ENCODE measurements around the gene LRP1B.
"Not testable (repeated sequence)": the region's sequence is repeated elsewhere in the genome, so short reads cannot be mapped to it uniquely, and the experiment has no call there.

Gene LRP1B

DNA sequence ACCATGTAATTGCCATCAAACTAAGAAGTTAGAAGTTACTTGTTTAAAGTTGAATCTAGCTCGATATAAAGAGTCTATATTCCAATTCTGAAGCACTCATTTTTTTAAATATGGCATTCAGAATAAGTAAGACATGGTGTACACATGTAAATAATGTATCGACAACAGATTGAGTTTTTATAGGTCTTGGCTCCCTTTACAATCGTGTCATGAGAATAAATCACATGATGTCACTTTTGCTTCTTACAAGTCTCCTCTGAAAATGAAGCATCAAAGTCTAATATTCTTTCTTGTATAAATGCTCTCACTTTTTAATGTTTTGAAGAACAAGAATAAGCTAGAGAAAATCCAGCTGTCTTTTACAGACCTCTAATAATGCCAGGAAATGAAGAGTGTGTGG, 33.1 kb downstream of the LRP1B start:
- H3K4me3 ChIP-seq (replicated peaks; ENCODE audit: low read depth, low read length) = no peak overlapping the region
- no peak for DNase-seq (ENCODE audit: extremely low read depth, low read depth)
- TF ChIP-seq, protein P1, sequence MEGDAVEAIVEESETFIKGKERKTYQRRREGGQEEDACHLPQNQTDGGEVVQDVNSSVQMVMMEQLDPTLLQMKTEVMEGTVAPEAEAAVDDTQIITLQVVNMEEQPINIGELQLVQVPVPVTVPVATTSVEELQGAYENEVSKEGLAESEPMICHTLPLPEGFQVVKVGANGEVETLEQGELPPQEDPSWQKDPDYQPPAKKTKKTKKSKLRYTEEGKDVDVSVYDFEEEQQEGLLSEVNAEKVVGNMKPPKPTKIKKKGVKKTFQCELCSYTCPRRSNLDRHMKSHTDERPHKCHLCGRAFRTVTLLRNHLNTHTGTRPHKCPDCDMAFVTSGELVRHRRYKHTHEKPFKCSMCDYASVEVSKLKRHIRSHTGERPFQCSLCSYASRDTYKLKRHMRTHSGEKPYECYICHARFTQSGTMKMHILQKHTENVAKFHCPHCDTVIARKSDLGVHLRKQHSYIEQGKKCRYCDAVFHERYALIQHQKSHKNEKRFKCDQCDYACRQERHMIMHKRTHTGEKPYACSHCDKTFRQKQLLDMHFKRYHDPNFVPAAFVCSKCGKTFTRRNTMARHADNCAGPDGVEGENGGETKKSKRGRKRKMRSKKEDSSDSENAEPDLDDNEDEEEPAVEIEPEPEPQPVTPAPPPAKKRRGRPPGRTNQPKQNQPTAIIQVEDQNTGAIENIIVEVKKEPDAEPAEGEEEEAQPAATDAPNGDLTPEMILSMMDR (IDR thresholded peaks at IDR 0.05; ENCODE audit: low read depth, low read length, missing control alignments) = no peak

DNA sequence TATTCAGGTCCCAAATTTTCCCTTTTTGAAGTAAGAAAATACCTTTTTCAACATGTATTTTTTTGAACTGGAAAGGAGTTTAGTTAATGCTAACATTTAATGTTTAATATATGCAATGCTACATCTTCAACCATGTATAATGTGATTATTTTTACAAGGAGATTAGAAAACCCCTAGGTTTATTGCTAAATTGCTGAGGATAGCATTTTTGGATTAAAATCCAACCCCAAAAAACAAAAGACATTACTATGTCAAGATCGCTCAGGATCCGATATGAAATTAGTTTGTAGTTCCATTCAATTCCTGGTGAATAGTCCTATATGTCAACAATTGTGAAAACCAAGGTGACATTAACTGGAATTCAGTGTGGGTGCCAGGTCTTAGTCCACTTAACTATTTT, 35.2 kb downstream of the LRP1B start:
- no peak for DNase-seq (ENCODE audit: extremely low read depth, low read depth)
- TF ChIP-seq, protein P1 (IDR thresholded peaks at IDR 0.05; ENCODE audit: low read depth, low read length, missing control alignments) = no peak
- H3K4me3 ChIP-seq (replicated peaks; ENCODE audit: low read depth, low read length) = no peak overlapping the region

DNA sequence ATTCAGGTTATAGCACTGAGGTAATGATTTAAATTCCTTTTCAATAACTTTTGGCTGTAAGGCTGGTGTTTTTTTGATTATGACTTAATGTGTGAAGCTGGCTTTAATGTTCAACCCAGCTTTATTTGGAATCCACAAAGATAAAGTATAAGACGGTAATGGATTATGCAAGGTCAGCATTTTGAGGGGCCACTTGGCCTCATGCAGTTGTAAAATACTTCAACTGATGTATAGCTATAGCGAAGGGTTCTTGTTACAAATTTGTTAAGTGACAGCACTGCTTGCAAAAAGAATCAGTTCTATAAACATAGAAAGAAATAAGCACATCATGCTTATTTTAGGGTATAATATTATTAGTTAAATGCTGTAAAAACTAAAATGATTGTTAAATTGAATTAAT, 36.6 kb downstream of the LRP1B start:
- no peak overlapping the region for H3K4me3 ChIP-seq (replicated peaks; ENCODE audit: low read depth, low read length)
- no peak for DNase-seq (ENCODE audit: extremely low read depth, low read depth)
- TF ChIP-seq, protein P1 (IDR thresholded peaks at IDR 0.05; ENCODE audit: low read depth, low read length, missing control alignments) = no peak

DNA sequence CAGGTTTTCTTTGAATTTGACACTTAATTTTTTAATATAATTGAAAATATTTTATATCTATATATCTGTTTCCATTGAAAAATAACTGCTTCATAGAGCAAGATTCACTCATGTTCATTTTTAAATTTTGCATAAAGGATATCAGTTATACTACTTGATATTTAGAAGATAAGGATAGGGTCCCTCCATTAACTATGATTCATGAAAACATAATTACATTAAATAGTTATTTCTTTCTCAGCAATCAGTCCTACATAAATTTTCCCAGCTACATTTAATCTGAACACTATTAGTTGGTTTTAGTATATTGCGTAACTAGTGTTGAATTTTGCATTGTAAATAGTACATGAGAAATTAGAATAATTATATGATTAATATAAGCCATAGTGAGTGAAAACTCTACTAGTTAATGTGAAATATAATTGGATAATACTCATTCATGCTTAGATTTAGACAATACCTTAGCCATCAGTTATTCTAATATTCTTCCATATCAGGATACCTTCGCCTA, 42.7 kb downstream of the LRP1B start:
- no peak for DNase-seq (ENCODE audit: extremely low read depth, low read depth)
- TF ChIP-seq, protein P1 (IDR thresholded peaks at IDR 0.05; ENCODE audit: low read depth, low read length, missing control alignments) = no peak
- H3K4me3 ChIP-seq (replicated peaks; ENCODE audit: low read depth, low read length) = no peak overlapping the region

DNA sequence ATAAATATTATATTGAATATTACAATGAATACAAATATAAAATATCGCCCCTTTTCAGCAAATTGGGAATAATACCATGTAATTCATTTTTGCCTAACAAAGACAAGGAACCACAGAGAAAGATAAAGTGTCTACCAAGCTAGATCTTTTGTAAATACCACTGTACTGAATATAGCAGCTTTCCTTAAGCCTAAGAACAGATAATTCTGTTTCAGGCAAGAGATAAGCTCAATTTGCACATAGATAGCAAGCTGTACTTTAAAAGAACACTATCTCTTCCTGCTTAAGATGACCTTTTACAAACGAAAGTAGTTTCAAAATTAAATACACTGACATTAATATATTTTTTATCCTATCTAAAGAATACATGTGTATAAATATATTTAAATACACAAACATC, 43.2 kb downstream of the LRP1B start:
- H3K4me3 ChIP-seq (replicated peaks; ENCODE audit: low read depth, low read length); DNase-seq (ENCODE audit: extremely low read depth, low read depth): not testable (repeated sequence)

DNA sequence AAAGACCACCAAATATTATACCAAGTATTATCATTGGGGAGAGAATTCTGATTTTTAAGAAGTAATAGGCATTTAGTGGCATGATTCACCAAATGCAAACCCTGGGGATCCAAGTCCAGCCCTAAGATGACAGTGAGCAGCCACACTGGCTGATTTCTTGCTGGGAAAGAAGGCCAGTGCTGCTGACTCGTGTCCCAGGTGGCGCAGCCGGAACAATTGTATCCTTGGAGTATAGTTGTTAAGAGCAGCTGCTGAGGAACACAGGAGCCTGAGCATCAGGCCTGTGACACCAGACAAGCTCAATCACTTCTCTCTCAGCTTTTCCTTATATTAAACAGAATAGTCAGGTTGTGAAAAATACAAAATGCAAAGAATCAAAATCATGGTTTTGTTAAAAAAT, 48.4 kb downstream of the LRP1B start:
- DNase-seq (ENCODE audit: extremely low read depth, low read depth) = no peak
- H3K4me3 ChIP-seq (replicated peaks; ENCODE audit: low read depth, low read length) = no peak overlapping the region
- TF ChIP-seq, protein P1 (IDR thresholded peaks at IDR 0.05; ENCODE audit: low read depth, low read length, missing control alignments) = no peak

DNA sequence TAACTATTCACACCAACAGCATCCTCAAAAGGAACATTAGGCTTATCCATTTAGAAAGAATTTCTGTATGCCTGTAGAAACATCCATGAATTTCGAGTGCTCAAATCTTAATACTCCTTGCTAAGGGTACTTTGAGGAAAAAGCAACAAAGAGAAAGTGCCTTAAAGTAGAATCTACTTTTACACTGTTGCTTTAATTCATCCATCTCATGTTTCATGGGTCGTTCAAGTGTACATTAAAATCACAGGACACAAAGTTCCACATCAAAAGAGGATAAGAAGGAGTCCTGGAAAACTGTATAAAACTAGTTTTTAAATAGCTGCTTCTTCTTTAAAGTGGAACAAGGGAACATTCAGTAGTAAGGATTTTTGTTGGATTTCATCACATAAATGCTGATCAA, 54.5 kb downstream of the LRP1B start:
- DNase-seq (ENCODE audit: extremely low read depth, low read depth) = no peak
- no peak overlapping the region for H3K4me3 ChIP-seq (replicated peaks; ENCODE audit: low read depth, low read length)
- TF ChIP-seq, protein P1 (IDR thresholded peaks at IDR 0.05; ENCODE audit: low read depth, low read length, missing control alignments) = no peak
